Mesodermal cell (in vitro differentiated cells): Measurements from ENCODE around the gene ATP5PO. TPM values are rescaled to one million over a fixed set of nuclear protein-coding genes. Genes with fewer than 3 reads are reported as not detected.
A peak's percentile ranks its signal among the peaks of the same experiment; 100 is the strongest.

ENCODE experiments used
- H3K27ac ChIP-seq: 2 replicates; pipeline ENCODE4 v1.7.0; 2013; ENCODE audit warnings: mild to moderate bottlenecking, low read depth, low read length, moderate library complexity; ENCODE audit not compliant: severe bottlenecking
- H3K36me3 ChIP-seq: 2 replicates; pipeline ENCODE4 v1.7.1; 2013; ENCODE audit warnings: mild to moderate bottlenecking, low read length, moderate library complexity; ENCODE audit not compliant: control insufficient read depth, insufficient read depth
- H3K4me1 ChIP-seq: one replicate; pipeline ENCODE4 v1.7.1; 2013; ENCODE audit warnings: mild to moderate bottlenecking, low read length; ENCODE audit not compliant: insufficient read depth, control insufficient read depth, poor library complexity, severe bottlenecking
- H3K4me3 ChIP-seq: 2 replicates; pipeline ENCODE4 v1.7.0; 2013; ENCODE audit warnings: low read length, control low read depth, mild to moderate bottlenecking; ENCODE audit not compliant: insufficient read depth, poor library complexity, severe bottlenecking; ENCODE audit errors: extremely low read depth
- H3K9me3 ChIP-seq: 2 replicates; pipeline ENCODE4 v1.7.1; 2013; ENCODE audit warnings: mild to moderate bottlenecking, low read length, moderate library complexity; ENCODE audit not compliant: control insufficient read depth
- WGBS, 2 experiments: methylation state at CpG; one replicate each; pipeline ENCODE4 v1.1.5; 2013; ENCODE audit warnings: missing lambda C conversion rate in 2 of 2; ENCODE audit not compliant: insufficient coverage in 2 of 2; 5-methylcytosine and 5-hydroxymethylcytosine counted together
- polyA plus RNA-seq, 2 experiments: library from polyadenylated mRNA; stranded (reverse); fragments of 50-300 nt; gene quantifications; one replicate each; pipeline ENCODE4 v1.2.3, GENCODE V29; 2013

ATP5PO gene
- polyA plus RNA-seq (2013, experiment 1 of 2), result 317 TPM
- 293 TPM for polyA plus RNA-seq (2013, experiment 2 of 2)

- H3K9me3 ChIP-seq, result no peaks in the 10 kb centered on the region
- H3K4me3 ChIP-seq, result peak within 1 kb of the TSS; percentile 98
- 0 to 2% methylated on average over 22 to 43 of the region's 45 CpGs for WGBS, 2 experiments
- peaks cover 4% of the 10 kb centered on the region for H3K4me1 ChIP-seq
- no peak within 1 kb of the TSS for H3K27ac ChIP-seq
- peaks cover 37% of the 10 kb centered on the region for H3K36me3 ChIP-seq
These were observed at the start of gene ATP5PO for GRCh38 chr21:33915368-33916199. Gene ATP5PO, minus strand, starts transcription at chr21:33915804. Its CDS starts 41 bp downstream, at chr21:33915763.

DNA sequence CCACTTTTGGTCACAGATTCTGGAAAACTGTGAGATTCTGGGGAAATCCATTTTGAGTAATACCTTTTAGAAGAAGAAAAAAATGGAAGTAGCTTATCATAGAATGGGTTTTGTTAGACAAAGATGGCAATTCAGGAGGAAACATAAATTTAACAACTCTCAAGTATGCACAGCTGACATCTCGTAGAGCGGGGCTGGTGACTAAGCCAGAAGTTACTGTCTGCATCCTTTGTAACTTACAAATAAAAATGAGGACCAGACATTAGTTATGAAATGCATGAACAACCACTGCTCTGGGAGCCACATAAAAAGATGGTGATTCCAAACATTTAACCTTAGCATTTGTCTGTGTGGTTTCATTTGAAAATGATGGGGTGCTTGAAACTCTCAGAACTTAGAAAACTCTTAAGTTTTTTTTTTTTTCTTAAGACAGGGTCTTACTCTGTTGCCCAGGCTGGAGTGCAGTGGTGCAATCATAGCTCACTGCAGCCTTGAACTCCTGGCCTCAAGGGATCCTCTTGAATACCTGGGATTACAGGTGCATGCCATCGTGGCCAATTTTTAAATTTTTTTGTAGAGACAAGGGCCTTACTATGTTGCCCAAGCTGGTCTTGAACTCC is 49.2 kb upstream of the ATP5PO start:
- Histone ChIP-seq H3K9me3 (no peaks in the 10 kb centered on the region), H3K27ac (no peak overlapping the region), H3K36me3 (no peaks in the 10 kb centered on the region), H3K4me3 (no peak overlapping the region), H3K4me1 (peaks cover 20% of the 10 kb centered on the region)
- 88 to 90% methylated on average over 1 to 3 of the region's 3 CpGs for WGBS, 2 experiments

DNA sequence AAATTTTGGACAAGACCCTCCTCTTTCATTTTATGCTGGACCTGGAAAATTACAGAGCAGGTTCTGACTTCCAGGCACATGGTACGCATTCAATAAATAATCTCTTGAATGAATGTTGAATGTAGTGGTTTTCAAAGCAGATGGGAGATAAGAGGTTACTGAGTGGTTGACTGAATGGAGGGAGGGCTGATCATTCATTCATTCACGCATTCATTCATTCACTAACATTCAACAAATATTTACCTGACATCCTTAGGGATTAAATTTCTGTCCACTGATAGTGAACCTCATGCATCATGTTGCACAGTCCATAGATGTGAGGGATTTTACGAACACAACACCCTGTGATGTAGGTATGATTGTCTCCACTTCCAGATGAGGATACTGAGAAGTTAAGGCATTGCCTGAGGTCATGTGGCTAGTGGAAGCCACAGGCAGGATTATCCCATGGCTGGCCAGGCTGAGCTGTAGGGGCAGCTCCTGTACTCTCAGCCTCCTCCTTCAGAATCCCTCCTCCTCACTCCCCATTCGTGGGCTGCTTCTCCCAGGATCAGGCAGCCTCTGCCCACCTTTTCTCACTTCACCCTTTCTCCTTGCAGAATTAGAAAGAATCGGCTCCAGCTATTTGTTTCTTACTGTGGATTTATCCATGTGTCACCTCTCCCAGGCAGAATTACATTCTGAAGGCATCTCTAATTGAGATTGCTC is 48.4 kb upstream of the ATP5PO start:
- Histone ChIP-seq H3K4me1 (peaks cover 12% of the 10 kb centered on the region), H3K9me3 (no peaks in the 10 kb centered on the region), H3K27ac (no peak overlapping the region), H3K36me3 (no peaks in the 10 kb centered on the region), H3K4me3 (no peak overlapping the region)
- WGBS, 2 experiments, result 64 to 83% methylated on average over 2 to 3 of the region's 5 CpGs

DNA sequence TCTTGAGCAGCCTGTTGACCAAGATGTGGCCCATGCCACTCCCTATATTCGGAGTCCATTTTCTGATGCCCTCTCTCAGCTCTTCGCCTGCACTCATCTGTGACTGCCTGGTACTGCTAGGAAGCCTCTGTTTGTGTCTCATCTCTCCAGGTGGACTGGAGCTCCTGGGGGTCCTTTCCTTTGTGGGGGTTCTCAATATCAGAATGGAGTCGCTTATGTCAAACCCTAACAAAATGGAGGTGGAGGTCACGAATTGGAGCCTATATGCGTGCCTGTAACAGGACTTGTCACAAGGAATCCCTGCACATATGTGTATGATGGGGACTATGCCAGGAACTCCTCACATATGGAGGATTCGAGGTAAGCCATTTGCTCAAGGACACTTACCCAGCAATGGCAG is 46.7 kb upstream of the ATP5PO start:
- Histone ChIP-seq H3K9me3 (no peaks in the 10 kb centered on the region), H3K4me1 (no peaks in the 10 kb centered on the region), H3K36me3 (no peaks in the 10 kb centered on the region), H3K4me3 (no peak overlapping the region), H3K27ac (no peak overlapping the region)
- 91 to 97% methylated on average over 6 of the region's 6 CpGs for WGBS, 2 experiments

DNA sequence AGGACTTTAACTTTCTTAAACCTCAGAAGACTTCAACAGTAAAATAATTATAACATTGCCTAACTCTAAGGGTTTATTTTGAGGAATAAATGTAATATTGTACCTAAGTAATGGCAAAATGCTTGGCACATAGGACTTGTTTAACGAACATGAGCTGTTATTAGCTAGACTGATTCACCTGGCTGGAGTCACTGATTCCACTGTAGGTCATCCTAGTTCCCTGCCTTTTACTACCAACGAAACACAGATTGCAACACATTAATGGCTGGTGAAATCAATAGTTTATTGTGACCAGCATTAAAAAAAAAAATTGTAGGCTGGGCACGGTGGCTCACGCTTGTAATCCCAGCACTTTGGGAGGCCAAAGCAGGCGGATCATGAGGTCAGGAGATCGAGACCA is 45.5 kb upstream of the ATP5PO start:
- H3K9me3 ChIP-seq, result no peaks in the 10 kb centered on the region
- no peak overlapping the region for H3K27ac ChIP-seq
- 70 to 98% methylated on average over 1 to 4 of the region's 6 CpGs for WGBS, 2 experiments
- no peaks in the 10 kb centered on the region for H3K4me1 ChIP-seq
- no peaks in the 10 kb centered on the region for H3K36me3 ChIP-seq
- H3K4me3 ChIP-seq, result no peak overlapping the region

DNA sequence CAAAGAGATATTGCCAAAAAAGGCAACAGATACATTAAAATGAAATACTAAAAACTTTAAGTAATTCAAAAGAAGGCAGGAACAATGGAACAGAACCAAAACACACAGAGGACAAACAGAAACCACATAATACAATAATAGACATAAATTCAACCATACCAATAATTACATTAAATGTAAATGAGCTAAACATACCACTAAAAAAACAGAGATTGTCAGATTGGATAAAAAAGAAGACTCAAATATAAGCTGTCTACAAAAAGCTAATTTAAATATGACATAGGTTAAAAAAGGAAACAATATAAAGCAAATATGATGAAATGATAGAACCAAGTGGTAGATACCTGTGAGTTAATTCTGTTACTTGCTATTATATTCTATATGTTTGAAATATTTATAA is 44.1 kb upstream of the ATP5PO start:
- Histone ChIP-seq H3K27ac (no peak overlapping the region), H3K4me3 (no peak overlapping the region), H3K4me1 (no peaks in the 10 kb centered on the region), H3K9me3 (no peaks in the 10 kb centered on the region), H3K36me3 (no peaks in the 10 kb centered on the region)

DNA sequence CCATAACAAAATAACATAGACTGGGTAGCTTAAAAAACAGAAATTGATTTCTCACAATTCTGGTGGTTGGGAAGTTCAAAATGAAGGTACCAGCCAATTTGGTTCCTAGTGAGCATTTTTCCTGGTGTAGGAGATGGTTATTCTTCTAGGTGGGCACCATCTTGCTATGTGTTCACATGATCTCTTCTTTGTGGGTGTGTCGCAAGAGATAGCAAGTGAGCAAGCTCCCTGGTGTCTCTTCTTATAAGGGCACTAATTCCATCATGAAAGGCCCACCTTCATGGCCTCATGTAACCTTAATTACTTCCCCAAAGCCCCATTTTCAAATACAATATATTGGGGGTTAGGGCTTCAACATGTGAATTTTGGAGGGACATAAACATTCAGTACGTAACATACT is 38.8 kb upstream of the ATP5PO start:
- Histone ChIP-seq H3K27ac (no peak overlapping the region), H3K4me1 (peaks cover 5% of the 10 kb centered on the region), H3K4me3 (no peak overlapping the region), H3K9me3 (no peaks in the 10 kb centered on the region), H3K36me3 (no peaks in the 10 kb centered on the region)
- no CpG with 5 or more reads among the region's 2 CpGs for WGBS, 2 experiments

DNA sequence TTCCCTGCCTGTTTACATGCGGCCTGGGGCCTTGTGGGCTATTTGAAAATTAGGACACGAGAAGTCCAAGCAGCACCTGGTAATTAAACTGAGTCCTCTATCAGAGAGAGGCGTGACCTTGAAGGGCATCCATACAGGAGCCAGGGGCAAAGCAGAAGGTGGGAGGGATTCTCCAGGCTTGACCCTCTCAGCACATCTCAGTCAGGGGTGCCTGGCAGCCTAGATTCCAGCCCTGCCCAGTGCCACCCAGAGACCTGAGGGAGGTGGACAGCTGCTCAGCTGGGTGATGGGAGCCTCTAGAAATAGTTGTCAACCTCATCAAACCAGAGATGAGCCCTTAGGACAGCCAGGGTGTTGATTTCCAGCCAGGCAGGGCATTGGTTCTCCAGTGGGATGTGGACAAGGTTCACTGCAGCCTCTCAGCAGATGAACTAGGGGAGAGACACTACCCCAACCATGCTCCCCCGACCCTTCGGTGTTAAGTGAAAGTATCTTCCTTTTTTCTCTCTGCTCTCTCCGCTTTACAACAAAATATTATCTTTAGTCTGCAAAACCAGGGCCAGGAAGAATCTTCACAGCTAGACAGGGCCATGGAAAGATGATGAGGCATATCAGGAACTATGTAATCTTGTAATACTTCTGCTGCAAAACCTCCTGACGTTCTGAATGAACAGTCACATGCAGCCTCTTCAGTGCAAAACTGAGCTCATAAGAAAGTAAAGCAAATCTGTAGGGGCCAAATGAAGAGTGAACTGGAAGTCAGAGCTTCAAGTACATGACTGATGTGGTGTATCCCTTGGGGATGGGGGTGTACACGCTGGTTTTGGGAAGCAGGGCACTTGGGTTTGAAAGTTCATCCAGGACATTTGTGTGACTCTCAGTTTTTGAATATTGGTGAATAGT is 35.9 kb upstream of the ATP5PO start:
- Histone ChIP-seq H3K9me3 (no peaks in the 10 kb centered on the region), H3K4me1 (peaks cover 28% of the 10 kb centered on the region), H3K36me3 (no peaks in the 10 kb centered on the region), H3K4me3 (no peak overlapping the region), H3K27ac (no peak overlapping the region)
- WGBS, 2 experiments, result 95 to 100% methylated on average over 5 of the region's 8 CpGs

- no peaks in the 10 kb centered on the region for H3K9me3 ChIP-seq
- WGBS, 2 experiments, result 86 to 92% methylated on average over 8 of the region's 10 CpGs
- H3K4me1 ChIP-seq, result peaks cover 28% of the 10 kb centered on the region
- no peak overlapping the region for H3K4me3 ChIP-seq
- H3K27ac ChIP-seq, result no peak overlapping the region
- H3K36me3 ChIP-seq, result no peaks in the 10 kb centered on the region
These were observed 35.0 kb upstream of the ATP5PO start for GRCh38 chr21:33950431-33951079.
